Measurements from ENCODE around the gene ATOSA.

The ATOSA gene

GRCh38 chr15:52682781-52683180, 3.6 kb upstream of the ATOSA start:
- H3K27ac ChIP-seq (ENCODE audit: low read depth, low read length): no peak overlapping the region
- peaks cover 13% of the 10 kb centered on the region; the same call in 1 of the 2 replicates for H3K27me3 ChIP-seq (ENCODE audit: control insufficient read depth, insufficient read depth, low read length)
- no peak overlapping the region for H3K4me3 ChIP-seq (ENCODE audit: low read depth, low read length)
- no peaks in the 10 kb centered on the region for H3K9me3 ChIP-seq (ENCODE audit: control insufficient read depth, insufficient read depth, low read depth, low read length)
- H3K36me3 ChIP-seq (ENCODE audit: control insufficient read depth, insufficient read depth, low read length): no peaks in the 10 kb centered on the region
- H3K9ac ChIP-seq (ENCODE audit: low read length): no peak overlapping the region
- no peaks in the 10 kb centered on the region for H3K4me1 ChIP-seq (ENCODE audit: control insufficient read depth, insufficient read depth, low read length)

DNA sequence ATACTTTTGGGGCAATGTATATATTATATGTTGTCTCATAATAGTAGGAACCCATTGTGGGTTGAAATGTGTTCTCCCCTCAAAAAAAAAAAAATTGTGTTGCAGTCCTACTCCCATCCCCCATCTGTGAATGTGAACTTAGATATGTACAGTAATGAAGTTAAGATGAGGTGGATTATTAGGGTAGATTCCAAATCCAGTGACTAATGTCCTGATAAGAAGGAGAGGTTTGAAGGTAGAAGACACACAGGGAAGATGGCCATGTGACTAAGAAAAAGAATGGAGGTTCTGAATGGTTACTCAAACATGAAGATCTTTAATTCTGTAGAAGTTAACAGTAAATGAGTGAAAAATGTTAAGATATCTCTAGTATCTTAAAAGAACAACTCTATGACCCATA, 3.0 kb upstream of the ATOSA start:
- Histone ChIP-seq H3K4me1 (ENCODE audit: control insufficient read depth, insufficient read depth, low read length) (peaks cover 3% of the 10 kb centered on the region; the same call in 1 of the 2 replicates), H3K36me3 (ENCODE audit: control insufficient read depth, insufficient read depth, low read length) (no peaks in the 10 kb centered on the region), H3K4me3 (ENCODE audit: low read depth, low read length) (no peak overlapping the region), H3K9me3 (ENCODE audit: control insufficient read depth, insufficient read depth, low read depth, low read length) (no peaks in the 10 kb centered on the region), H3K27me3 (ENCODE audit: control insufficient read depth, insufficient read depth, low read length) (peaks cover 13% of the 10 kb centered on the region; the same call in 1 of the 2 replicates), H3K27ac (ENCODE audit: low read depth, low read length) (no peak overlapping the region), H3K9ac (ENCODE audit: low read length) (no peak overlapping the region)

DNA sequence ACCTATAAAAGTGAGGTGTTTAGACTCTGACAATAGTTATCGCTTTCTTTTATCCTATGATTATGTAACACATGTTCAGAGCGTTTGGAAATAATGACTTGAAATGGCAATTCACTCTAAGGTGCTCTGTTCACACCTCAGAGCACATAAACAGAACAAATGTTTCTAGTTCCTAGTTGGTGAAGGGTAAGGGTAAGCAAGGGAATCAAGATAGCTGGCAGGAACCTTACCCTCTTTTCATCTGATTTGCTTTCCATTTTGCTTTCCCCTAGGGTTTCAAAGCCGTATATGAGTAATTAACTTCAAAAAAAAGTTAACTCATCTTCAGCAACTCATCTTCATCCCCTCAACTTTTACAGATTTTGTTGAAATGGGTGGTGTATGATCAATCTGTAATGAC, 2.3 kb upstream of the ATOSA start:
- H3K9me3 ChIP-seq (ENCODE audit: control insufficient read depth, insufficient read depth, low read depth, low read length): no peaks in the 10 kb centered on the region
- H3K36me3 ChIP-seq (ENCODE audit: control insufficient read depth, insufficient read depth, low read length): no peaks in the 10 kb centered on the region
- peaks cover 5% of the 10 kb centered on the region; the same call in 1 of the 2 replicates for H3K4me1 ChIP-seq (ENCODE audit: control insufficient read depth, insufficient read depth, low read length)
- H3K27me3 ChIP-seq (ENCODE audit: control insufficient read depth, insufficient read depth, low read length): peaks cover 13% of the 10 kb centered on the region; the same call in 1 of the 2 replicates
- no peak overlapping the region for H3K4me3 ChIP-seq (ENCODE audit: low read depth, low read length)
- no peak overlapping the region for H3K27ac ChIP-seq (ENCODE audit: low read depth, low read length)
- H3K9ac ChIP-seq (ENCODE audit: low read length): no peak overlapping the region

DNA sequence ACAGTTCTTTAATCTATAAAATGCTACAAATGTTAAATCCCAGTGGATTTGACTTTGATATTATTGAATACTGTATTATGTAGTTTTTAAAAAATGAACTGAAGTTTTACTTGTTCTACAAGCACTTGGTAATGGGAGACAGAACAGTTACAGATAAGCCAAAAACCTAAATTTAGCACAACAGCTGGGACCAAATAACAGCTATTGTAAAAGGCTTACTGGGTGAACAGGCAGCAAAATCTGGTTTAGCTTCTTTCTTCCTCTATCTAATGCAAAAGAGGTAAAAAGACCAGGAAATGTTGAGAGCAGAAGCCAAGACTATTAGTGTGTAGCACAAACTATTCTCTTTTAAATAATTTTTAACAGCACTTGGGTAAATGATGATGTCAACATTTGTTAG, 1.6 kb upstream of the ATOSA start:
- Histone ChIP-seq H3K4me1 (ENCODE audit: control insufficient read depth, insufficient read depth, low read length) (peaks cover 5% of the 10 kb centered on the region; the same call in 1 of the 2 replicates), H3K4me3 (ENCODE audit: low read depth, low read length) (no peak overlapping the region), H3K36me3 (ENCODE audit: control insufficient read depth, insufficient read depth, low read length) (no peaks in the 10 kb centered on the region), H3K27ac (ENCODE audit: low read depth, low read length) (no peak overlapping the region), H3K27me3 (ENCODE audit: control insufficient read depth, insufficient read depth, low read length) (peaks cover 13% of the 10 kb centered on the region; the same call in 1 of the 2 replicates), H3K9me3 (ENCODE audit: control insufficient read depth, insufficient read depth, low read depth, low read length) (no peaks in the 10 kb centered on the region), H3K9ac (ENCODE audit: low read length) (no peak overlapping the region)

DNA sequence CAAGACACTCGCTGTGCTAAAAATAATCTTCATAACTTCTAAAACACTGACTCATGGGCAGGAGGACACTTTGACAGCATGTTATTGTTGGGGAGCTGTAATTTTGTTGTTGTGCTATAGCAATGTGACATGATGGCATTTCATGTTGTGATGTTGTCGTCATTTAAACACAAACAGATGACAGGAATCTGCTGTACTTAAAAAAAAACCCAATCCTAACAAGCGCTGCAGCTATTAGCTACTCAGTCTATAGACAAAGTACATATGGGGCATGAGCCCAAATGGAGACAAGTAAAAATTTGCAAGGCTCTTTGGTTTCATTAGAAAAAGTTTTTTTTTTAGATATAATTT, 828 bp upstream of the ATOSA start:
- Histone ChIP-seq H3K4me3 (ENCODE audit: low read depth, low read length) (peak overlapping the region; percentile 92), H3K36me3 (ENCODE audit: control insufficient read depth, insufficient read depth, low read length) (no peaks in the 10 kb centered on the region), H3K9ac (ENCODE audit: low read length) (no peak overlapping the region), H3K27me3 (ENCODE audit: control insufficient read depth, insufficient read depth, low read length) (peaks cover 13% of the 10 kb centered on the region; the same call in 1 of the 2 replicates), H3K4me1 (ENCODE audit: control insufficient read depth, insufficient read depth, low read length) (peaks cover 5% of the 10 kb centered on the region; the same call in 1 of the 2 replicates), H3K9me3 (ENCODE audit: control insufficient read depth, insufficient read depth, low read depth, low read length) (no peaks in the 10 kb centered on the region), H3K27ac (ENCODE audit: low read depth, low read length) (no peak overlapping the region)

DNA sequence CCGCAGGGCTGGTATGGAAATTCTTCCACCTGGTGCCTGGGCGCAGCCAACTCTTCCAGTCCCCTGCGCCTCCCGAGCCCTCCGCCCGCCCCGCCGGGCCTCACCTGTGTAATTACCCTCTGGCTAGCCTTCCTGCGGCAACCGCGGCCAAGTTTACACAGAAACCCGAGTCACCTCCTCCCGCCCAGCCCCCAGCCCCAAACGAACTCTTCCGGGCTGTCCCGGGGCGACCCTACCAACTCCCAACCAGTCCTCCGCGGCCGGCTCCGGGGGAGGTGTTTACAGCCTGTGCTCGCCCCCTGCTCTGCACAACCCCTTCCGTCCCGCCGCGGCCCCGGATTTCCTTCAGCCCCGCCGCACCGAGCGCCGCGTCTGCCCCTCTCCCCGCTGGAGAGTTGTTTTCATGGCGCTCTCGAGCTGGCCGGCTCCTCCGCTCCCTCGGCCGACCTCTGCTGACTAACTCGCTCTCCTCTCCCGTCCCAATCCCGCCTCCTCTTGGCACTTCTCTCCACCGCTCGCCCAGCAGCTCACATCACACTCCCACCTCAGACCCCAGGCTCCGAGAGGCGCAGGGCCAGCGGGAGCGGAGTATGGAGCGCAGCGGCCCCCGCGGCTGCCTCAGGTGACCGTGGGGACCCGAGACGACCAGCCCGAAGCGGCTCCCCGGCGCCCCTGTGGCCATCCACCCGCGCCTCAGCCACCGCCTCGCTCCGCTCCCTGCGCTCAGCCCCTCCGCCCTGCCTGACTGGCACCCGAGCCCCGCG, 538 bp downstream of the ATOSA start:
- H3K9me3 ChIP-seq (ENCODE audit: control insufficient read depth, insufficient read depth, low read depth, low read length): no peaks in the 10 kb centered on the region
- peak overlapping the region; percentile 63 for H3K9ac ChIP-seq (ENCODE audit: low read length)
- peaks cover 13% of the 10 kb centered on the region; the same call in 1 of the 2 replicates for H3K27me3 ChIP-seq (ENCODE audit: control insufficient read depth, insufficient read depth, low read length)
- H3K4me3 ChIP-seq (ENCODE audit: low read depth, low read length): peak overlapping the region; percentile 92
- H3K4me1 ChIP-seq (ENCODE audit: control insufficient read depth, insufficient read depth, low read length): peaks cover 5% of the 10 kb centered on the region; the same call in 1 of the 2 replicates
- no peaks in the 10 kb centered on the region for H3K36me3 ChIP-seq (ENCODE audit: control insufficient read depth, insufficient read depth, low read length)
- H3K27ac ChIP-seq (ENCODE audit: low read depth, low read length): no peak overlapping the region

DNA sequence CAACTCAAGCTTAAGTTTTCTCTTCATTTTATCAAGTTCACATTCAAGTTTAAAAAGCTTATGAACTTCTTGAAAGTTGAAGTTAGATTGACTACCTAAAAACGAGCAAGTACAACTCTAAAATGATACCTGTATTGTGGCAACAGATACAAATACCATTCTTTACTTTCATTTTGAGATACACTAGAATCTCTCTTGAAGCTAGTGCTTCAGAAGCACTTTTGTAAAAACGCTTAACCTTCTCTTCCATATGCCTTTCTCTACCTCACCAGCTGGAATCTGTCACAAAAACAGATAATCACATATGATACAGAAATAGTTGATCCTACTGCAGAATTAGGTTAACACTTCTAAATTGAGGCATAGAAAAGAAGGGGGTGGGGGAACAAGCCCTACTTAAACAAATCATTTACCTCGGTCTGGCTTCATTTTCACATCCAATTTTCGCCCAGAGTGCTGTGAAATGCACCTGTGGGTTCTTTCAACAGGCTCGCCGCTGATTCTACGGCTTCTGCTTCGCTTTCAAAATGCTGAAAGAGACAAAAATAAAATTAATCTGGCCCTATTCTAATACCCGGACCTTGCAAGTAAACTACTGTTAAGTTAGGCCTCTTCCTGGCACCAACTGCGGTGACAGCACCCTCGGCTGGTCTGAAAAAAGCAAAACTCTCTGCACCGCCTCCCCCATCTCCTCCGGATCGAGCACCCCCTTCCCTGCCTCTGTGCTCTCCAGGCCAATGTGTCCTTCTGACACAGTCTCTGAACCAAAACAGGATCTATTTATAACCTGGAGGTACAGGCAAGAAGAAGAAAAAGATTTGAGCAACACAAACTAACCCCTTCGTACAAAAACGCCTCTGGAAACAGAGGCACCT, 1.4 kb downstream of the ATOSA start:
- peaks cover 13% of the 10 kb centered on the region; the same call in 1 of the 2 replicates for H3K27me3 ChIP-seq (ENCODE audit: control insufficient read depth, insufficient read depth, low read length)
- no peaks in the 10 kb centered on the region for H3K9me3 ChIP-seq (ENCODE audit: control insufficient read depth, insufficient read depth, low read depth, low read length)
- H3K4me1 ChIP-seq (ENCODE audit: control insufficient read depth, insufficient read depth, low read length): peaks cover 10% of the 10 kb centered on the region; the same call in 1 of the 2 replicates
- H3K9ac ChIP-seq (ENCODE audit: low read length): peak overlapping the region; percentile 63
- H3K36me3 ChIP-seq (ENCODE audit: control insufficient read depth, insufficient read depth, low read length): no peaks in the 10 kb centered on the region
- H3K27ac ChIP-seq (ENCODE audit: low read depth, low read length): no peak overlapping the region
- peak overlapping the region; percentile 92 for H3K4me3 ChIP-seq (ENCODE audit: low read depth, low read length)

GRCh38 chr15:52674831-52675230, 4.4 kb downstream of the ATOSA start:
- H3K27me3 ChIP-seq (ENCODE audit: control insufficient read depth, insufficient read depth, low read length): no peaks in the 10 kb centered on the region
- H3K9me3 ChIP-seq (ENCODE audit: control insufficient read depth, insufficient read depth, low read depth, low read length): no peaks in the 10 kb centered on the region
- no peak overlapping the region for H3K4me3 ChIP-seq (ENCODE audit: low read depth, low read length)
- H3K27ac ChIP-seq (ENCODE audit: low read depth, low read length): no peak overlapping the region
- peaks cover 10% of the 10 kb centered on the region for H3K4me1 ChIP-seq (ENCODE audit: control insufficient read depth, insufficient read depth, low read length)
- H3K9ac ChIP-seq (ENCODE audit: low read length): no peak overlapping the region
- no peaks in the 10 kb centered on the region for H3K36me3 ChIP-seq (ENCODE audit: control insufficient read depth, insufficient read depth, low read length)

- Histone ChIP-seq H3K9me3 (ENCODE audit: control insufficient read depth, insufficient read depth, low read depth, low read length) (no peaks in the 10 kb centered on the region), H3K4me1 (ENCODE audit: control insufficient read depth, insufficient read depth, low read length) (peaks cover 10% of the 10 kb centered on the region), H3K36me3 (ENCODE audit: control insufficient read depth, insufficient read depth, low read length) (no peaks in the 10 kb centered on the region), H3K9ac (ENCODE audit: low read length) (no peak overlapping the region), H3K27ac (ENCODE audit: low read depth, low read length) (no peak overlapping the region), H3K27me3 (ENCODE audit: control insufficient read depth, insufficient read depth, low read length) (no peaks in the 10 kb centered on the region), H3K4me3 (ENCODE audit: low read depth, low read length) (no peak overlapping the region)
Measured at GRCh38 chr15:52673734-52674133, 5.5 kb downstream of the ATOSA start.

GRCh38 chr15:52673312-52673711, 5.9 kb downstream of the ATOSA start:
- no peak overlapping the region for H3K4me3 ChIP-seq (ENCODE audit: low read depth, low read length)
- H3K27me3 ChIP-seq (ENCODE audit: control insufficient read depth, insufficient read depth, low read length): no peaks in the 10 kb centered on the region
- peaks cover 10% of the 10 kb centered on the region for H3K4me1 ChIP-seq (ENCODE audit: control insufficient read depth, insufficient read depth, low read length)
- no peak overlapping the region for H3K9ac ChIP-seq (ENCODE audit: low read length)
- H3K36me3 ChIP-seq (ENCODE audit: control insufficient read depth, insufficient read depth, low read length): no peaks in the 10 kb centered on the region
- no peaks in the 10 kb centered on the region for H3K9me3 ChIP-seq (ENCODE audit: control insufficient read depth, insufficient read depth, low read depth, low read length)
- no peak overlapping the region for H3K27ac ChIP-seq (ENCODE audit: low read depth, low read length)

DNA sequence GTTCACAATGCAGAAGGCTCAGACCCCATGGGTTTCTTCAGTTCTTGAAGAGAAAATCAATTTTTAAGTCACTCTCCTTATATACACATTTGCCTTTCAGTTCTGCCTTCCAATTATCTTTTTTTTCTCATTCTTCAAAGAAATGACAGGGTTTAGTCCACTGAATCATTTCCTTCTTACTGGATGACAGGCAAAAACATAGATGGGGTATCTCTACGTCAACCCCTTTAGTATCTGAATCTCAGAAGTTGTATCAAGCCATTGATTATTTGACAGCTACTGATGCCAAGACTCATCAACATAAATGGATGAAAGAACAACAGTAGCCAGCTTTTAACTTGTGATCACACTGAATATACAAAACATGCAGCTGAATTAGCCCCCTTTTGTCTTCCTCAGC, 6.5 kb downstream of the ATOSA start:
- H3K9me3 ChIP-seq (ENCODE audit: control insufficient read depth, insufficient read depth, low read depth, low read length): no peaks in the 10 kb centered on the region
- H3K27ac ChIP-seq (ENCODE audit: low read depth, low read length): no peak overlapping the region
- no peak overlapping the region for H3K4me3 ChIP-seq (ENCODE audit: low read depth, low read length)
- H3K36me3 ChIP-seq (ENCODE audit: control insufficient read depth, insufficient read depth, low read length): no peaks in the 10 kb centered on the region
- H3K27me3 ChIP-seq (ENCODE audit: control insufficient read depth, insufficient read depth, low read length): no peaks in the 10 kb centered on the region
- H3K4me1 ChIP-seq (ENCODE audit: control insufficient read depth, insufficient read depth, low read length): peaks cover 10% of the 10 kb centered on the region
- H3K9ac ChIP-seq (ENCODE audit: low read length): no peak overlapping the region

Data from HUES6 (cell line).